HG03432 (cell line): ENCODE measurements around the gene ZBTB44.
"Not testable (repeated sequence)": the region's sequence is repeated elsewhere in the genome, so short reads cannot be mapped to it uniquely, and the experiment has no call there.

Experiments used
- ATAC-seq: cut with Tn5 transposase; IDR thresholded peaks from one replicate; pipeline ENCODE4 v1.9.1; 2021; ENCODE audit warnings: mild to moderate bottlenecking, moderate library complexity; ENCODE audit not compliant: unreplicated experiment

The ZBTB44 gene

GRCh38 chr11:130313383-130314183 is 1.1 kb downstream of the ZBTB44 start:
- no peak for ATAC-seq

- ATAC-seq = no peak
These were observed 2.7 kb downstream of the ZBTB44 start for GRCh38 chr11:130312046-130312445.

GRCh38 chr11:130310622-130311021 is 4.1 kb downstream of the ZBTB44 start:
- no peak for ATAC-seq

DNA sequence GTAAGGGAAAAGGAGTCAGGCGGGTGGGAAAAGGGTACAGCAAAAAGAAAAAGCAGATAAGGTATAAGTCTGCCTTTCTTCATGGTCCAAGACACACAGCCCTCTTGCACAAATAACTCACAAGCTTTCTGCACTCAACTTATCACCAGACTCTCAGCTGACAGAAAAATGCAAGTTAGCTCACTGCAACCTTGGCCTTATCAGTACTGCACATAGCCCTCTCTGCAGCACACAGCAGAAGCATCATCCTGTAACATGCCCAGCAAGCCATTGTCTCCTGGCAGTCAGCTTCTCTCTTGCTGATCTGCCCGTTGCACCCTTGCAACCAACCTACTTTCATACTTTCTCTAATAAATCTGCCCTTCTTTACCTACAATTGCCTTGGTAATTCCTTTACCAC is 5.8 kb downstream of the ZBTB44 start:
- no peak for ATAC-seq

DNA sequence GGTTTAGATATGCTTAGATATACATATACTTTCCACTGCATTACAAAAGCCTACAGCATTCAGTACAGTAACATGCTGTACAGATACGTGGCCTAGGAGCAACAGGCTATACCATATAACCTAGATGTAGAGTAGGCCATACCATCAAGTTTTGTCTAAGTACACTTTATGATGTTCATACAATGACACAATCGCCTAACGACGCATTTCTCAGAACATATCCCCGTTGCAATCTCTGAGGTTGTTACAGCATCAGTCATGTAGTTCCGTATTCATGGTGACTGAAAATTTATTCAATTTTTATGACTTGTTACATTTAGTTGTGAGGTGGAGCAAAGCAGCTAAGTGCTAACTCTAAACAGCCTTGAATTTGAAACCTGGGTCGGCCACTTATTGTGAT is 6.7 kb downstream of the ZBTB44 start:
- no peak for ATAC-seq

DNA sequence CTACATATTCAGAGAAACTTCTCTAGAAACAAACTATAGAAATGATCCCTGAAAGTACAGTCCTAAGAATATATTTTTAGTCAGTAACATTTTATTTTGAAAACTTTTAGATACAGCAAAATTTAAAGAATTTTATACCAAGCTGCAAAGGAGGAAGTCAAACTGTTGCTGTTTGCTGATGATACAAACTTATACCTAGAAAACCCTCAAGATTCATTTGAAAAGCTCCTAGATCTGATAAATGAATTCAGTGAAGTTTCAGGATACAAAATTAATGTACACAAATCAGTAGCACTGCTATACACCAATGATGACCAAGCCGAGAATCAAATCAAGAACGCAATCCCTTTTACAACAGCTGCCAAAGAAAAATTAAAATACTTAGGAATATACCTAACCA is 10.1 kb downstream of the ZBTB44 start:
- no peak for ATAC-seq

- peak; percentile 16 for ATAC-seq
These were observed 13.7 kb downstream of the ZBTB44 start for GRCh38 chr11:130301002-130301401.

DNA sequence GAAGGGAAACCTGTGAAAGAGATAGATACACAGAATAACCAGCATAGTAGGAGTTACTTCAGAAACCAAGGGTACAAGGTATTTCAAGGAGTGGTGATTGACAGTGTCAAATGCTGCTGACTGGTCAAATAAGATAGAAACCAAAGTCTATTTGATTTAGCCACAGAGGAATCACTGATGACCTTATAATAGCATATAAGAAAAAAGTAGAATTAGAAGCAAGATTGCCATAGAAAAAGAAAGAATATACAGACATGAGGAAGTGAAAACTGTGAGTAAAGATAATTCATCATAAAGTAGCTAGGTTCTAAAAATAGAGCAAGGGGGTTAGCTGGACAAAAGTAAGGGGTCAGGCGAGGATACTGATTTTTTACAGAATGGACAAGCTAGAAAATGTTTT is 14.2 kb downstream of the ZBTB44 start:
- peak; percentile 75 for ATAC-seq

DNA sequence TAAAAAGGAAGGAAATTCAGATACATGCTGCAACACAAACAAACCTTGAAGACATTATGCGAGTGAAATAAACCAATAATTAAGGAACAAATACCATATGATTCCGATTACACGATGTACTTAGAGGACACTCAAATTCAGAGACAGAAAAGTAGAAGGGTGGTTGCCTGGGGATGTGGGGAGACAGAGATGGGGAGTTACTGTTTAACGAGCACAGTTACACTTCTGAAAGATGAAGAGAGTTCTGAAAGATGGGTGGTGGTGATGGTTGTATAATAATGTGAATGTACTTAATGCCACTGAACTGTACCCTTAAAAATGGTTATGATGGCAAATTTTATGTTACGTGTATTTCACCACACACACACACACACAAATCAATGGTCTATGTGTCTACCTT is 14.7 kb downstream of the ZBTB44 start:
- ATAC-seq = no peak

DNA sequence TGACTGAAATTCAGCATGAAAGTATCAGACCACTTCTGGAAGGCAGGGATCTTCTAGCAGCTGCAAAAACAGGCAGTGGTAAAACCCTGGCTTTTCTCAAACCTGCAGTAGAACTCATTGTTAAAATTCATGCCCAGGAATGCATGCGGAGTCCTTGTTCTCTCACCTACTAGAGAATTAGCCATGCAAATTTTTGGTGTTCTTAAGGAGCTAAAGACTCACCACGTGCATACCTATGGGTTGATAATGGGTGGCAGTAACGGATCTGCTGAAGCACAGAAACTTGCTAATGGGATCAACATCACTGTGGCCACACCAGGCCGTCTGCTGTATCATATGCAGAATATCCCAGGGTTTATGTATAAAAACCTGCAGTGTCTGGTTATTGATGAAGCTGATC is 19.1 kb downstream of the ZBTB44 start:
- ATAC-seq = no peak

- ATAC-seq = no peak
These were observed 32.6 kb downstream of the ZBTB44 start for GRCh38 chr11:130282111-130282510.

- not testable (repeated sequence) for ATAC-seq
These were observed 33.4 kb downstream of the ZBTB44 start for GRCh38 chr11:130281341-130281740.

DNA sequence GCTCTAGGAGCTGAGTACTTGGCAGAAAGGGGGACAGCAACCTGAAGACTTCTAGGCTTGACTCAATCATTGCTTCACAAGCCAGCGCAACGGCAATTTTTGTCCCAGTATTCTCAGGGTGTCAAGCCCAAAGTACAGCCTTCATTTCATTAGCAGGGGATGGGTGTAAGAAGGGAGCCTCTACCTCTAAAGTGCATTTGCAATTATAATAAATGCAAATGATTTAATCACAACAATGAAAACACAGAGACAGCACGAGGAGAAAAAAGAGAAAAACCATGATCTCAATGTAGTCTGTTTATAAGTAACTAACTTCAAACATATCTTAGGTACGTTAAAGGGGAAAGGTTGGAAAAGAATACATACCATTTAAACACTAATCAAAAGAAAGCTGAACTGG is 34.7 kb downstream of the ZBTB44 start:
- ATAC-seq = no peak

DNA sequence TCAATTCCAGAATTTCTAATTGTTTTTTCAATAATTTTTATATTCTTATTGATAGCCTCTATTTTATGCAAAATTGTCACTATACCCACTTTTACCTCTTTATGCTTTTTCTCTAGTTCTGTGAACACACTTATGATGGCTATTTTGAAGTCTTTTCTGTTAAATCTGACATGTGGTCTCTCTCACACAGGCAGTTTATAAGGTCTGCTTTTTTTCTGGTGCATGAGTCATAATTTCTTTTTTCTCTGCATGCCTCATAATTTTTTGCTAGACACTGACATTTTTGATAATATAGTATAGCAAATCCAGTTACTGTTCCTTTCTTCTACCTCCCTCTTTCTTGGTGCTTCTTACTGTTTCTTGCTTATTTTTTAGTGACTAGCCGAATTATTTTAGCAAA is 36.0 kb downstream of the ZBTB44 start:
- ATAC-seq = no peak

DNA sequence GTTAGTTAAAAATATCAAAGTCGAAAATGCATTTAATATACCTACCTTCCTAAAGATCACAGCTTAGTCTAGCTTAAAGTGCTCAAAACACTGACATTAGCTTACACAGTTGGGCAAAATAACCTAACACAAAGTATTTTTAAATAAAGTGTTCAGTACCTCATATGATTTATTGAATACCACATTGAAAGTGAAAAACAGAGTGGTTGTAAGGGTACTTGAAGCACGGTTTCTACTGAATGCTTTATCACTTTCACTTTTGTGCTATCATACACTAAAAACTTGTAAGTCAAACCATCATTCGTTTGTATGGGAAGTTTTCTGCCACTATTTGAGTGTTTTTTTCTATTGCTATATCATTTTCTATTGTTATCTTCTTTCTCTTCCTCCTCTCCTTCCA is 36.6 kb downstream of the ZBTB44 start:
- peak; percentile 84 for ATAC-seq

- ATAC-seq = no peak
These were observed 42.4 kb downstream of the ZBTB44 start for GRCh38 chr11:130272336-130272735.

DNA sequence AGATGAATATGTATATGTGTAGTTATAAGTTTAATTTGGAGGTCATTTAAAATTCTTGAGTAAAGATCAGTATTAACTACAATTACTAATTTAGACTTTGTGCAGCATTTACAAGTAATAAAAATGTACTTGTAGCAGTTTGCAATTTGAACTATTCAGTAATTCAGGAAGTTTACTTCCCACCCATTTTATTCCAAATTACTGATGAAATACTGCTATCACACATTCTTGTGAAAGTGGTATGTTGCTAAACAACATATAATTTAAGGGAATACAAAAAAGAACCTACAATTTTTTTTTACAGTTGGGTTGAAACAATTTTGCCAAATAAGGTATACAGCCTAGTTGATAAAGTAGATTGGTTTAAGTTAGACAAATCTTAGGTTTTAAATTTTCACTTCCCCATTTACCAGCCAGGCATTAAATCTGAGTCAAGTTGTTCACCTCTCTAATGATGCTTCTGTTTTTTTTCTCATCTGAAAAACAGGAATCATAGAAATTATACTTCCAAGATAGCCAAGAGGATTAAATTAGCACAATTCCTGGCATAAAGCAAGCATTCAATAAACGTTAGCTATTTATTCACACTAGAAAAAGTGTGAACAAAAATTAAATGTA is 45.3 kb downstream of the ZBTB44 start:
- ATAC-seq = peak; percentile 93

GRCh38 chr11:130263351-130263750 is 51.4 kb downstream of the ZBTB44 start:
- no peak for ATAC-seq

DNA sequence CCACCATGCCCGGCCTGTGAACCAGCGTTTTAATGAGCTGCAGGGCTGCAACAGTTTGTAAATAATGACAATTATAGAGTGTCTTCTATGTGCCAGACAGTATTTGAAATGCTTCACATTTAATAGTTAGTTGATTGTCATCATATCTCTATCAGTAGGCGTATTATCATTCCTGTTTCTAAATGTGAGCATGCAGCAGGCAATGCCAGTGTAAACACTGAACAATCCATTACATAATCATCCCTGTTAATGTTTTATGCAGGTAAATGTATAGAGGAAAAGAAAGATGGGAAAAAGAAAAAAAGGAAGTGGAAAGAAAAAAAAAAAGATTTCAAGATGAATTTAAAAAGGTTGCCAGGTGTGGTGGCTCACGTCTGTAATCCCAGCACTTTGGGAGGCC is 52.3 kb downstream of the ZBTB44 start:
- ATAC-seq = no peak

GRCh38 chr11:130261571-130261970 is 53.1 kb downstream of the ZBTB44 start:
- ATAC-seq = no peak

- ATAC-seq = no peak
These were observed 54.0 kb downstream of the ZBTB44 start for GRCh38 chr11:130260742-130261141.

DNA sequence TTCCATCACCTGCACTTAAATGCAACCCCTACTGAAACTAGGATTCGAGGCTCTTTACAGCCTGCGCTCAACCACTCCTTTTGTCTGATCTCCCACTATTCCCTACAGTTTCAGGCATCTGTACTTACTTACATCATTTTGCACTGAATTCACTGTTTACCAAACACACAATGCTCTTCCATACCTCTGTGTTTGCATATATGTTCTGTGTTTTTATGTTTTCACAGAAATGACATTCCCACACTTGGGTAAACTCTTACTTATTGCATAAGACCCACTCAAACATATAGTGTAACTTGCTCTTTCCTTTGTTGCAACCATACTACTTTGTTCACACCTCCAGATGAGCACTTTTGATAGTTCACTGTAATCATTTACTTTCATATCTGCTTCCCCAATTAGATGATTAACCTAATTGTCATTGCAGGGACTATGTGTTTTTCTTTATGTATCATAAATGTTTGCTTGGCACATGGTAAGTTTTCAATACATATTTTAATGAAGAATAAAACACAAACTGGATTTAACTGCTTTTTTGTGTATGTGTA is 54.6 kb downstream of the ZBTB44 start:
- no peak for ATAC-seq
